Neural progenitor cell (in vitro differentiated cells): ENCODE results near the gene TSPAN14. TPM values are rescaled to one million over a fixed set of nuclear protein-coding genes. Genes with fewer than 3 reads are reported as not detected.
"Not testable (repeated sequence)": the region's sequence is repeated elsewhere in the genome, so short reads cannot be mapped to it uniquely, and the experiment has no call there.

Experiments used
- DNase-seq: peaks from one replicate; pipeline ENCODE4 v3.0.0-alpha.2; 2016; ENCODE audit warnings: low spot score
- H2AFZ ChIP-seq: fragments of 200-600 bp; sonication (generic); replicated peaks from 2 replicates; pipeline ENCODE4 v1.6.1; 2016; ENCODE audit warnings: antibody characterized with exemption
- H3F3A ChIP-seq: fragments of 200-600 bp; sonication (generic); 2 replicates; pipeline ENCODE4 v1.6.1; 2016; ENCODE audit warnings: antibody characterized with exemption, low read depth
- H3K27ac ChIP-seq: fragments of 200-600 bp; sonication (generic); 2 replicates; pipeline ENCODE4 v1.5.1; 2016; ENCODE audit warnings: mild to moderate bottlenecking
- H3K27me3 ChIP-seq: fragments of 200-600 bp; sonication (generic); 2 replicates; pipeline ENCODE4 v1.6.1; 2016; ENCODE audit warnings: mild to moderate bottlenecking, moderate library complexity
- H3K36me3 ChIP-seq: fragments of 200-600 bp; sonication (generic); 2 replicates; pipeline ENCODE4 v1.5.1; 2016
- H3K4me1 ChIP-seq: fragments of 200-600 bp; sonication (generic); 2 replicates; pipeline ENCODE4 v1.6.1; 2016; ENCODE audit warnings: mixed run types
- H3K4me2 ChIP-seq: fragments of 200-600 bp; sonication (generic); 2 replicates; pipeline ENCODE4 v1.6.1; 2016
- H3K4me3 ChIP-seq: fragments of 200-600 bp; sonication (generic); 2 replicates; pipeline ENCODE4 v1.5.1; 2016
- H3K79me2 ChIP-seq: fragments of 200-600 bp; sonication (generic); 2 replicates; pipeline ENCODE4 v1.6.1; 2016; ENCODE audit warnings: low read depth
- H3K9ac ChIP-seq: fragments of 200-600 bp; sonication (generic); 2 replicates; pipeline ENCODE4 v1.6.1; 2016
- H3K9me3 ChIP-seq: fragments of 200-600 bp; sonication (generic); 2 replicates; pipeline ENCODE4 v1.5.1; 2016; ENCODE audit warnings: low read depth
- H4K20me1 ChIP-seq: fragments of 200-600 bp; sonication (generic); 2 replicates; pipeline ENCODE4 v1.6.1; 2016; ENCODE audit warnings: low read depth
- H3K27ac Mint-ChIP-seq: 3 replicates; pipeline ENCODE4 v1.8.0; 2021; ENCODE audit warnings: mixed read lengths
- H3K27me3 Mint-ChIP-seq: 2 replicates; pipeline ENCODE4 v1.8.0; 2022; ENCODE audit warnings: low read depth, mild to moderate bottlenecking, inconsistent platforms, moderate library complexity, mixed read lengths; ENCODE audit not compliant: insufficient read depth
- H3K36me3 Mint-ChIP-seq: 3 replicates; pipeline ENCODE4 v1.8.0; 2021; ENCODE audit warnings: mixed read lengths
- H3K4me1 Mint-ChIP-seq: 3 replicates; pipeline ENCODE4 v1.8.0; 2021; ENCODE audit warnings: mixed read lengths
- H3K4me3 Mint-ChIP-seq: 3 replicates; pipeline ENCODE4 v1.8.0; 2021; ENCODE audit warnings: mild to moderate bottlenecking, moderate library complexity, mixed read lengths
- H3K9me3 Mint-ChIP-seq: 3 replicates; pipeline ENCODE4 v1.8.0; 2020; ENCODE audit warnings: mixed read lengths
- CTCF ChIP-seq: fragments of 200-600 bp; sonication (generic); IDR thresholded peaks from 2 replicates; pipeline ENCODE4 v1.5.1; 2017; ENCODE audit warnings: antibody characterized with exemption, mild to moderate bottlenecking
- EZH2 ChIP-seq: fragments of 200-600 bp; sonication (generic); IDR thresholded peaks from 2 replicates; pipeline ENCODE4 v1.6.1; 2017; ENCODE audit warnings: antibody characterized with exemption, mild to moderate bottlenecking, moderate library complexity
- EZH2phosphoT487 ChIP-seq: fragments of 200-600 bp; sonication (generic); IDR thresholded peaks from 2 replicates; pipeline ENCODE4 v1.6.1; 2017; ENCODE audit warnings: antibody characterized with exemption
- total RNA-seq: library from RNA; depleted of rRNA; stranded (reverse); fragments of >200 nt; gene quantifications from 2 replicates; pipeline ENCODE4 v1.2.3, GENCODE V29; 2015; ENCODE audit warnings: low replicate concordance

The TSPAN14 gene
- total RNA-seq, 1 donor from 2014 or later: 32.7 TPM

GRCh38 chr10:80416479-80417098 is 37.5 kb upstream of the TSPAN14 start:
- no peak overlapping the region for H3K27ac ChIP-seq
- no peaks in the 10 kb centered on the region for H3K9me3 ChIP-seq
- Mint-ChIP-seq H3K4me1 (peaks cover 64% of the 10 kb centered on the region), H3K36me3 (peaks cover 27% of the 10 kb centered on the region), H3K27me3 (no peaks in the 10 kb centered on the region), H3K9me3 (no peaks in the 10 kb centered on the region), H3K27ac (peak overlapping the region; percentile 57), H3K4me3 (peak overlapping the region; percentile 14)
- TF ChIP-seq CTCF: no peak
- TF ChIP-seq EZH2phosphoT487: no peak
- TF ChIP-seq EZH2: no peak
- H3K4me2 ChIP-seq: peak overlapping the region; percentile 68
- peaks cover 100% of the 10 kb centered on the region for H4K20me1 ChIP-seq
- DNase-seq: peak; percentile 56
- no peak overlapping the region for H2AFZ ChIP-seq
- H3K36me3 ChIP-seq: peaks cover 3% of the 10 kb centered on the region
- H3K4me3 ChIP-seq: peak overlapping the region; percentile 5
- peaks cover 92% of the 10 kb centered on the region for H3K79me2 ChIP-seq
- H3K9ac ChIP-seq: no peak overlapping the region
- H3F3A ChIP-seq: peaks cover 13% of the 10 kb centered on the region
- H3K27me3 ChIP-seq: no peaks in the 10 kb centered on the region
- H3K4me1 ChIP-seq: peaks cover 63% of the 10 kb centered on the region

- not testable (repeated sequence) for H2AFZ ChIP-seq, H3K27me3 Mint-ChIP-seq, DNase-seq, H3K27me3 ChIP-seq, H3K4me3 Mint-ChIP-seq, H3K9ac ChIP-seq, H3K9me3 Mint-ChIP-seq, H3K27ac ChIP-seq, H3K36me3 ChIP-seq, H3K9me3 ChIP-seq
- Histone ChIP-seq H3K79me2 (peaks cover 86% of the 10 kb centered on the region), H3K4me1 (peaks cover 56% of the 10 kb centered on the region), H3K4me2 (peak overlapping the region; percentile 68), H4K20me1 (peaks cover 100% of the 10 kb centered on the region), H3F3A (peaks cover 13% of the 10 kb centered on the region), H3K4me3 (peak overlapping the region; percentile 5)
- Mint-ChIP-seq H3K4me1 (peaks cover 61% of the 10 kb centered on the region), H3K36me3 (peaks cover 25% of the 10 kb centered on the region), H3K27ac (peak overlapping the region; percentile 18)
Observed at GRCh38 chr10:80417256-80417655, 36.9 kb upstream of the TSPAN14 start.

GRCh38 chr10:80421050-80421706 is 32.9 kb upstream of the TSPAN14 start:
- H3K4me1 ChIP-seq: peaks cover 20% of the 10 kb centered on the region

More at GRCh38 chr10:80421050-80421706, 32.9 kb upstream of the TSPAN14 start:
- TF ChIP-seq CTCF (no peak), EZH2 (no peak), EZH2phosphoT487 (no peak)
- Histone ChIP-seq H3K36me3 (peaks cover 6% of the 10 kb centered on the region), H3K4me3 (no peak overlapping the region), H3K27ac (no peak overlapping the region), H3K4me2 (no peak overlapping the region), H3K9me3 (no peaks in the 10 kb centered on the region), H3K27me3 (no peaks in the 10 kb centered on the region), H3F3A (peaks cover 8% of the 10 kb centered on the region), H4K20me1 (peaks cover 69% of the 10 kb centered on the region), H3K9ac (no peak overlapping the region), H2AFZ (no peak overlapping the region), H3K79me2 (peaks cover 47% of the 10 kb centered on the region)
- Mint-ChIP-seq H3K36me3 (peaks cover 36% of the 10 kb centered on the region), H3K4me3 (no peak overlapping the region), H3K27me3 (no peaks in the 10 kb centered on the region), H3K9me3 (no peaks in the 10 kb centered on the region), H3K4me1 (peaks cover 24% of the 10 kb centered on the region), H3K27ac (no peak overlapping the region)
- DNase-seq: no peak
